Prostate gland (tissue), 2 donors: ENCODE results near the gene GPR55. TPM values are rescaled to one million over a fixed set of nuclear protein-coding genes. Genes with fewer than 3 reads are reported as not detected.
"Not testable (repeated sequence)": the region's sequence is repeated elsewhere in the genome, so short reads cannot be mapped to it uniquely, and the experiment has no call there.

Experiments
- DNase-seq: peaks from one replicate; pipeline ENCODE4 v3.0.0-alpha.2; 2019; ENCODE audit warnings: low spot score
- H3K27ac ChIP-seq, 2 donors: fragments of 200-600 bp; sonication (generic); 2 replicates each; pipeline ENCODE4 v1.5.1; 2017 to 2019
- H3K27me3 ChIP-seq: fragments of 200-600 bp; sonication (generic); replicated peaks from 2 replicates; pipeline ENCODE4 v1.5.1; 2019; ENCODE audit not compliant: insufficient read depth
- H3K36me3 ChIP-seq, 2 donors: fragments of 200-600 bp; sonication (generic); 1 replicate in 1 of 2; 2 replicates in 1 of 2; pipeline versions ENCODE4 v1.5.1 to v1.8.1; 2017 to 2019
- H3K4me1 ChIP-seq: fragments of 200-600 bp; sonication (generic); replicated peaks from 2 replicates; pipeline ENCODE4 v1.5.1; 2019
- H3K4me3 ChIP-seq, 2 donors: fragments of 200-600 bp; sonication (generic); 2 replicates each; pipeline ENCODE4 v1.5.1; 2017 to 2019
- H3K9me3 ChIP-seq: fragments of 200-600 bp; sonication (generic); 2 replicates; pipeline ENCODE4 v1.5.1; 2017
- CTCF ChIP-seq, 4 experiments: fragments of 200-600 bp in 2 of 4; fragments of 450-650 bp in 2 of 4; sonication (generic) in 2 of 4; IDR thresholded peaks; 1 replicate in 3 of 4; 2 replicates in 1 of 4; pipeline ENCODE4 v1.5.1; 2016 to 2019; ENCODE audit warnings: antibody characterized with exemption in 4 of 4, mild to moderate bottlenecking in 2 of 4, moderate library complexity in 2 of 4
- POLR2A ChIP-seq: fragments of 450-650 bp; IDR thresholded peaks from one replicate; pipeline ENCODE4 v1.6.1; 2016; ENCODE audit warnings: antibody characterized with exemption, mild to moderate bottlenecking
- POLR2AphosphoS5 ChIP-seq: sonication (generic); formaldehyde crosslinking; IDR thresholded peaks from one replicate; pipeline ENCODE4 v1.6.1; 2017; ENCODE audit warnings: antibody characterized with exemption
- WGBS: methylation state at CpG from one replicate; pipeline ENCODE4 v1.1.5; 2018; 5-methylcytosine and 5-hydroxymethylcytosine counted together
- intact Hi-C: fragments of 100-400 bp; cut with DNase I; formaldehyde crosslinking; loops from one replicate; pipeline ENCODE4 v1.14.2; 2022
- total RNA-seq, 2 donors: library from RNA; depleted of rRNA; stranded (reverse); fragments of >200 nt; gene quantifications; one replicate each; pipeline ENCODE4 v1.1.0, GENCODE V29; 2016

The GPR55 gene
- total RNA-seq, 2 donors from 2014 or later, result 0.77 to 3.0 TPM

DNA sequence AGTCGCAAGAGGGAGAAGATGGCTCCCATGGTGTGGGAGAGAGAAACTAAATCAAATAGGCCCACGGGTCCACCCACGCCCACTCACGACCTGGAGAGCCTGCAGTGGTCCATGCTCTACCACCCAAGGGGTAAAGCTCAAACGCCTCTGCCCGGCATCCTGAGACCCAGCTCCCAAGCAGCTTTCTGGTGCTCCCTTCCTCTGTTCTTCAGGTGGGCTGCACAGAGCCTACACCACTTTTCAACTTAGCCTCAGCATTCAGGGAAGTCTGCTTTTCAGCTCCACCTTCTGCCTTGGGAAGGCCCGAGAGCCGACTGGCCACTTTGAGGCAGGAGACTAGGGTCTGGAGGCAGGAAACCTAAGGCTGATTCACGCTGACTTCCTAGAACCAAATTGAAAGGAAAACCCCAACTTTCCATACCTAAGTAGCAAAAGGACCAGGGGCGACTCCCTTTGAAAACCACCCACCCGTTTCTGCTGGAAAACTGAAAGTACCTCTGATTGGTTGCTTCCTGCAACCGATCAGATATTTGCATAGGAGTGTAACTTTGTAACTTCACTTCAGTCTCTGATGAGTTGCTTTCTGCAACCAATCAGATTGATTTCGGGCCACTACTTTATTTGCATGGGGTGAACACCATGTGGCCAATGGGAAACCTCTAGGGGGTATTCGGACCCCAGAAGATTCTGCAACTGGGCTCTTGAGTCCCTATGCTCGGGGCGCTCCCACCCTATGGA lies 44.0 kb upstream of the GPR55 start:
- no peaks in the 10 kb centered on the region for H3K9me3 ChIP-seq
- TF ChIP-seq CTCF (IDR thresholded peaks at IDR 0.05) (no peak), POLR2A (no peak), POLR2AphosphoS5 (no peak)
- WGBS, result 90% methylated on average over 15 of the region's 16 CpGs
- H3K4me3 ChIP-seq, result no peak overlapping the region
- H3K27me3 ChIP-seq, result no peaks in the 10 kb centered on the region
- no peaks in the 10 kb centered on the region for H3K4me1 ChIP-seq
- H3K36me3 ChIP-seq, result no peaks in the 10 kb centered on the region
- no peak overlapping the region for H3K27ac ChIP-seq
- intact Hi-C loops, result no loop called here
- DNase-seq, result no peak

DNA sequence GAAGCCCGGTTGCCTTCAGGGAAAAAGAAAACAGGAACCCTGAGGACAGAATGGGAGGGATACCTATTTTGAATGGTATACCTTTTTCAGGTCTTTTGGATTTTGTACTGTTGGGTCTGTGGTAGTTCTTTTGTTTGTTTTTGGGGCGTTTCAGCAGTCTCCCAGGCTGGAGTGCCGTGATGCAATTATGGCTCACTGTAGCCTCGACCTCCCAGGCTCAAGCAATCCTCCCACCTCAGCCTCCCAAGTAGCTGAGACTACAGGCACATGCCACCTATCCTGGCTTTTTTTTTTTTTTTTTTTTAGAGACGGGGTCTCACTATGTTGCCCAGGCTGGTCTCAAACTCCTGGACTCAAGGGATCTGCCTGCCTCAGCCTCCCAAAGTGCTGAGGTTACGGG lies 43.3 kb upstream of the GPR55 start:
- DNase-seq, H3K4me1 ChIP-seq, H3K27me3 ChIP-seq, H3K27ac ChIP-seq, H3K36me3 ChIP-seq, intact Hi-C loops, H3K4me3 ChIP-seq, H3K9me3 ChIP-seq: not testable (repeated sequence)
- 87% methylated on average over 6 of the region's 6 CpGs for WGBS

GRCh38 chr2:230967113-230967512 lies 42.1 kb upstream of the GPR55 start:
- Histone ChIP-seq H3K9me3 (no peaks in the 10 kb centered on the region), H3K36me3 (no peaks in the 10 kb centered on the region), H3K4me3 (no peak overlapping the region), H3K27me3 (no peaks in the 10 kb centered on the region), H3K27ac (no peak overlapping the region), H3K4me1 (no peaks in the 10 kb centered on the region)
- intact Hi-C loops, result no loop called here
- 78% methylated on average over 3 of the region's 3 CpGs for WGBS
- TF ChIP-seq POLR2AphosphoS5, result no peak
- no peak for TF ChIP-seq CTCF (IDR thresholded peaks at IDR 0.05)
- no peak for TF ChIP-seq POLR2A
- DNase-seq, result no peak

DNA sequence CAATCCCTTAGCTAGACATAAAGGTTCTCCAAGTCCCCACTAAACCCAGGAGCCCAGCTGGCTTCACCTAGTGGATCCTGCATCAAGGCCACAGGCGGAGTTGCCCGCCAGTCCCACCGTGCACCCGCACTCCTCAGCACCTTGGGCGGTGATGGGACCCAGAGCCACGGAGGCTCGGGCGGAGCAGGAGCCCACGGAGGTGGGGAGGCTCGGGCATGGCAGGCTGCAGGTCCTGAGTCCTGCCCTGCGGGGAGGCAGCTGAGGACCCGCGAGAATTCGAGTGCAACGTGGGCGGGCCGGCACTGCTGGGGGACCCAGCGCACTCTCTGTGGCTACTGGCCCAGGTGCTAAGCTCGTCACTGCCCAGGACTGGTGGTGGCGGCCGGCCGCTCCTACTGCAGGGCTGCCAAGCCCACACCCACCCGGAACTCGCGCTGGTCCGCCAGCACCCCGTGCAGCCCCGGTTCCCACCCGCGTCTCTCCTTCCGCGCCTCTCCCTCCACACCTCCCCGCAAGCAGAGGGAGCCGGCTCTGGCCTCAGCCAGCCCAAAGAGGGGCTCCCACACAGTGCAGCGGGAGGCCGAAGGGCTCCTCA lies 39.2 kb upstream of the GPR55 start:
- intact Hi-C loops, result no loop called here
- H3K27me3 ChIP-seq, result no peaks in the 10 kb centered on the region
- H3K36me3 ChIP-seq, result no peaks in the 10 kb centered on the region
- 94% methylated on average over 33 of the region's 36 CpGs for WGBS
- H3K4me1 ChIP-seq, result no peaks in the 10 kb centered on the region
- TF ChIP-seq POLR2AphosphoS5, result no peak
- TF ChIP-seq CTCF (IDR thresholded peaks at IDR 0.05), result no peak
- no peak for TF ChIP-seq POLR2A
- H3K27ac ChIP-seq, result no peak overlapping the region
- no peak for DNase-seq
- H3K4me3 ChIP-seq, result no peak overlapping the region
- H3K9me3 ChIP-seq, result no peaks in the 10 kb centered on the region

GRCh38 chr2:230961091-230961491 lies 36.0 kb upstream of the GPR55 start:
- no peak for TF ChIP-seq CTCF (IDR thresholded peaks at IDR 0.05)
- TF ChIP-seq POLR2AphosphoS5, result no peak
- no peak for TF ChIP-seq POLR2A
- Histone ChIP-seq H3K36me3 (no peaks in the 10 kb centered on the region), H3K27ac (no peak overlapping the region), H3K9me3 (no peaks in the 10 kb centered on the region), H3K4me3 (no peak overlapping the region), H3K4me1 (no peaks in the 10 kb centered on the region), H3K27me3 (no peaks in the 10 kb centered on the region)
- no peak for DNase-seq
- intact Hi-C loops, result no loop called here
- 62% methylated on average over 3 of the region's 3 CpGs for WGBS
